DND-41 (cell line): ENCODE data around the gene DENND1A.

ENCODE experiments used
- ATAC-seq: fragments of 200-7000 bp; cut with Tn5 transposase; 3 replicates; pipeline ENCODE4 v1.9.1; 2021; ENCODE audit warnings: low read depth; ENCODE audit not compliant: insufficient read depth
- DNase-seq: peaks from one replicate; pipeline ENCODE4 v3.0.0-alpha.2; 2020
- H2AFZ ChIP-seq: 2 replicates; pipeline ENCODE4 v1.6.0; 2012; ENCODE audit warnings: low read depth, low read length
- H3K27ac ChIP-seq: 2 replicates; pipeline ENCODE4 v1.5.1; 2012; ENCODE audit warnings: low read length, inconsistent platforms
- H3K27me3 ChIP-seq: fragments of 200-600 bp; sonication (generic); 2 replicates; pipeline ENCODE4 v1.6.0; 2012; ENCODE audit warnings: low read length, mild to moderate bottlenecking, inconsistent platforms; ENCODE audit not compliant: insufficient read depth, poor library complexity
- H3K36me3 ChIP-seq: 2 replicates; pipeline ENCODE4 v1.5.1; 2012; ENCODE audit warnings: low read length, inconsistent platforms; ENCODE audit not compliant: insufficient read depth
- H3K4me1 ChIP-seq: 2 replicates; pipeline ENCODE4 v1.5.1; 2012; ENCODE audit warnings: mild to moderate bottlenecking, low read length; ENCODE audit not compliant: insufficient read depth
- H3K4me2 ChIP-seq: 2 replicates; pipeline ENCODE4 v1.6.0; 2012; ENCODE audit warnings: mild to moderate bottlenecking, moderate library complexity, low read length, inconsistent platforms; ENCODE audit not compliant: insufficient read depth
- H3K4me3 ChIP-seq, 2 experiments: fragments of 200-600 bp in 1 of 2; shearing (Covaris generic) in 1 of 2; 2 replicates each; pipeline ENCODE4 v1.5.1; 2012 to 2016; ENCODE audit warnings: inconsistent platforms in 2 of 2, low read length in 2 of 2, mild to moderate bottlenecking in 2 of 2, low read depth in 1 of 2, moderate library complexity in 1 of 2
- H3K79me2 ChIP-seq: 2 replicates; pipeline ENCODE4 v1.6.0; 2012; ENCODE audit warnings: low read length, inconsistent platforms; ENCODE audit not compliant: insufficient read depth
- H3K9ac ChIP-seq: 2 replicates; pipeline ENCODE4 v1.6.0; 2012; ENCODE audit warnings: low read depth, mild to moderate bottlenecking, inconsistent platforms, low read length, moderate library complexity
- H3K9me3 ChIP-seq: 2 replicates; pipeline ENCODE4 v1.5.1; 2012; ENCODE audit warnings: low read length, moderate library complexity, mild to moderate bottlenecking, inconsistent platforms; ENCODE audit not compliant: insufficient read depth, severe bottlenecking
- H4K20me1 ChIP-seq: 2 replicates; pipeline ENCODE4 v1.6.0; 2012; ENCODE audit warnings: low read length; ENCODE audit not compliant: insufficient read depth
- EZH2 ChIP-seq: IDR thresholded peaks from 3 replicates; pipeline ENCODE4 v1.6.1; 2012; ENCODE audit warnings: borderline replicate concordance, low read depth, mild to moderate bottlenecking, moderate library complexity, low read length, inconsistent platforms; ENCODE audit not compliant: severe bottlenecking
- TF ChIP-seq, protein P1 (sequence below): IDR thresholded peaks from 2 replicates; pipeline ENCODE4 v1.5.1; 2012; ENCODE audit warnings: borderline replicate concordance, low read length, moderate library complexity, mild to moderate bottlenecking; ENCODE audit not compliant: poor library complexity, severe bottlenecking; ENCODE audit errors: extremely low read depth

The DENND1A gene

DNA sequence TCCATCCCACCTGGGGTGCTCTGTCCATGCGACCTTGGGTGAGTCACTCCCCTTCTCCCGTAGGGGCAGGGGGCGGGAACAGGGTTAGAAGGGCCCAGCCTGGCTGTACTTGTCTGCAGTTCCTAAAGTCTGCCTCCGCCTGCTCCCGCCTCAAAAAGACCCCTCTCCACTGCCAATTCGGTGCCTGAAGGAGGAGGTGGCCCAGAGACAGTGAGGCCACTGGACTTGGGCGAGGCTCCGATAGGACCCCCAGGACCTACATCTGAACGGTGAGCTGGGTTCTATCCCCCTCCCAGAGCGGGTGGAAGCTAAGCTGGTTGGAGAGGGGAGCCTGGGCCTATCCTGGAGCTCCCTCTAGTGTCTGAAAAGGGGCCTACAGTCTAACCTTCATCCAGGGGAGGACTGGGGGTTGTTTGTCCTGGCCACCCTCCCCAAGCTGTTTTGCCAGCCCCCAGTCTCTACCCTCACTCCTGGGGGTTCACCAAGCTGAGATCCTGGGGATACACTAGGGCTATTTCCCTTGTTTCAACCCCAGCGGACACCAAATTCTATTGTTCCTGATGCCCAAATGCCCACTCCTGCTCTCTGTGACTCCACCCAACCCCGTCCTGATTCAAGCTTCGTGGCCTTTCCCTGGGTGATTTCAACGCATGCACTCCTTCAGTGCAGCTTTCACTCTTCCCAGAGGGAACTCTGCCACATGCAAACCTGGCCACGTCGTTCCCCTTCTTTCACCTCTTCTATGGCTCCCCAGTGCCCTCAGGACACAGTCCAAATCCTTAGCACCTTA, 580.0 kb downstream of the DENND1A start:
- Histone ChIP-seq H2AFZ (no peak overlapping the region), H3K9ac (no peak overlapping the region), H3K36me3 (no peaks in the 10 kb centered on the region), H3K27ac (no peak overlapping the region), H3K4me3 (no peak overlapping the region), H3K9me3 (no peaks in the 10 kb centered on the region), H3K4me1 (peaks cover 6% of the 10 kb centered on the region; the same call in 1 of the 2 replicates), H3K27me3 (peaks cover 3% of the 10 kb centered on the region), H3K4me2 (peak overlapping the region; percentile 38; the same call in 1 of the 2 replicates), H3K79me2 (no peaks in the 10 kb centered on the region), H4K20me1 (0 out of 2 replicates have a peak, but pooled peaks cover 4% of the 10 kb centered on the region)
- DNase-seq (peak; percentile 65), ATAC-seq (peak; percentile 87)
- TF ChIP-seq, protein P1, sequence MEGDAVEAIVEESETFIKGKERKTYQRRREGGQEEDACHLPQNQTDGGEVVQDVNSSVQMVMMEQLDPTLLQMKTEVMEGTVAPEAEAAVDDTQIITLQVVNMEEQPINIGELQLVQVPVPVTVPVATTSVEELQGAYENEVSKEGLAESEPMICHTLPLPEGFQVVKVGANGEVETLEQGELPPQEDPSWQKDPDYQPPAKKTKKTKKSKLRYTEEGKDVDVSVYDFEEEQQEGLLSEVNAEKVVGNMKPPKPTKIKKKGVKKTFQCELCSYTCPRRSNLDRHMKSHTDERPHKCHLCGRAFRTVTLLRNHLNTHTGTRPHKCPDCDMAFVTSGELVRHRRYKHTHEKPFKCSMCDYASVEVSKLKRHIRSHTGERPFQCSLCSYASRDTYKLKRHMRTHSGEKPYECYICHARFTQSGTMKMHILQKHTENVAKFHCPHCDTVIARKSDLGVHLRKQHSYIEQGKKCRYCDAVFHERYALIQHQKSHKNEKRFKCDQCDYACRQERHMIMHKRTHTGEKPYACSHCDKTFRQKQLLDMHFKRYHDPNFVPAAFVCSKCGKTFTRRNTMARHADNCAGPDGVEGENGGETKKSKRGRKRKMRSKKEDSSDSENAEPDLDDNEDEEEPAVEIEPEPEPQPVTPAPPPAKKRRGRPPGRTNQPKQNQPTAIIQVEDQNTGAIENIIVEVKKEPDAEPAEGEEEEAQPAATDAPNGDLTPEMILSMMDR = peak; percentile 94
- TF ChIP-seq EZH2 = no peak

DNA sequence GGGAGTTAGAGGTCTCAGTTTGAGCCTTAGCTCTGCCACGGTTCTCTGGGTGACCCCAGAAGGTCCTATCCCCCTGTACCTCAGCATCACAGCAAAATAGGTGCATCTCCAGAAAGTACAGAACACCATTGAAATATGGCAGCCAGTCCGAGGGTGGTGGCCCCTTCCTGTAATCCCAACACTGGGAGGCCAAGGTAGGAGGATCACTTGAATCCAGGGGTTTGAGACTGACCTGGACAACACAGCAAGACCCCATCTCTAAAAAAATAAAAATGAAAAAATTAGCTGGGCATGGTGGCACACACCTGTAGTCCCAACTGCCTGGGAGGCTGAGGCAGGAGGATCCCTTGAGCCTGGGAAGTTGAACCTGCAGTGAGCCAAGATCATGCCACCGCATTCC, 580.9 kb downstream of the DENND1A start:
- 0 out of 2 replicates have a peak, but pooled peaks cover 4% of the 10 kb centered on the region for H4K20me1 ChIP-seq
- H3K79me2 ChIP-seq = no peaks in the 10 kb centered on the region
- H3K9ac ChIP-seq = no peak overlapping the region
- peaks cover 3% of the 10 kb centered on the region for H3K27me3 ChIP-seq
- no peaks in the 10 kb centered on the region for H3K36me3 ChIP-seq
- H3K27ac ChIP-seq = no peak overlapping the region
- ATAC-seq = no peak
- no peak for DNase-seq
- no peak overlapping the region for H3K4me3 ChIP-seq
- H3K4me1 ChIP-seq = peaks cover 6% of the 10 kb centered on the region; the same call in 1 of the 2 replicates
- no peaks in the 10 kb centered on the region for H3K9me3 ChIP-seq
- no peak overlapping the region for H2AFZ ChIP-seq
- no peak overlapping the region for H3K4me2 ChIP-seq
- no peak for TF ChIP-seq EZH2
- TF ChIP-seq, protein P1 = no peak

DNA sequence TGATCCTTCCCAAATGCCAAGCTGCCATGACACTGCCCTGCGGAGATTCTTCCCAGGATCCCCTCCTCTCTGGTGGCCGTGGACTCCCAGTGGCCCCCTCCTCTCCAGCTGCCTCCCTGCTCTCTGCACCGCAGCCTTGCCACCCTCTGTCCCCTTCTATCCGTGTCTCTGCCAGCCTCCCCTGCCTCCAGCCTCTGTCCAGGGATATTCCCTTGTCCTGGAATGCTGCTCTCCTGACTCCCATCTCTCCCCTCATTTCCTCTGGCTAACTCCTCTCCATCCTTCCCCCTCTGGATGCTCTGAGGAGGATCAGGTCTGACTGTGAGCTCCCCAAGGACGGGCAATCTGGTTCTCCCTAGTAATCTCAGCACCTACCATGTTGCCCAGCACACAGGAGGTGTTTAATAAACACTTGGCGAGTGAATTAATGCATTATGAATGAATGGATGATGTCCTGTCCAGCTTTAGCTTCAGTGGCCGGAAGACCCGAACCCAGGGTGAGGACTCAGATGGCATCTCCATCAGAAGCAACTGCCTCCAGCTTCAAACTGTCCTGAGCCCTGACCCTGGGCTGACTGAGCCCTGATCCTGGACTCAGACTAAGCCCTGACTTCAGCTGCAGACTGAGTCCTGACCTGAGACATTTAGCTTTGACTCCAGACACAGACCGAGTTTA, 581.5 kb downstream of the DENND1A start:
- Histone ChIP-seq H3K27ac (no peak overlapping the region), H3K9ac (no peak overlapping the region), H3K27me3 (peaks cover 3% of the 10 kb centered on the region), H3K4me3 (no peak overlapping the region), H3K79me2 (no peaks in the 10 kb centered on the region), H3K4me2 (no peak overlapping the region), H2AFZ (no peak overlapping the region), H3K36me3 (no peaks in the 10 kb centered on the region), H4K20me1 (0 out of 2 replicates have a peak, but pooled peaks cover 4% of the 10 kb centered on the region), H3K9me3 (no peaks in the 10 kb centered on the region), H3K4me1 (peaks cover 4% of the 10 kb centered on the region; the same call in 1 of the 2 replicates)
- TF ChIP-seq, protein P1 = no peak
- no peak for TF ChIP-seq EZH2
- ATAC-seq (no peak), DNase-seq (no peak)
